ENCODE measurements around the gene RUNX1.
A peak's percentile ranks its signal among the peaks of the same experiment; 100 is the strongest.
"Not testable (repeated sequence)": the region's sequence is repeated elsewhere in the genome, so short reads cannot be mapped to it uniquely, and the experiment has no call there.

Gene RUNX1

GRCh38 chr21:35014302-35015041 lies 34.6 kb downstream of the RUNX1 start:
- DNase-seq: no peak

GRCh38 chr21:35011681-35012080 lies 37.4 kb downstream of the RUNX1 start:
- DNase-seq: no peak

- no peak for DNase-seq
These were observed 38.7 kb downstream of the RUNX1 start for GRCh38 chr21:35010447-35010846.

- no peak for DNase-seq
These were observed 41.8 kb downstream of the RUNX1 start for GRCh38 chr21:35007348-35007747.

GRCh38 chr21:35006771-35007170 lies 42.3 kb downstream of the RUNX1 start:
- DNase-seq: no peak

- no peak for DNase-seq
These were observed 42.9 kb downstream of the RUNX1 start for GRCh38 chr21:35006248-35006647.

- no peak for DNase-seq
These were observed 43.4 kb downstream of the RUNX1 start for GRCh38 chr21:35005560-35006224.

GRCh38 chr21:35005077-35005476 lies 44.0 kb downstream of the RUNX1 start:
- DNase-seq: no peak

GRCh38 chr21:35004314-35004713 lies 44.8 kb downstream of the RUNX1 start:
- no peak for DNase-seq

GRCh38 chr21:35002879-35003722 lies 46.0 kb downstream of the RUNX1 start:
- DNase-seq: no peak

- no peak for DNase-seq
These were observed 49.6 kb downstream of the RUNX1 start for GRCh38 chr21:34999397-34999941.

- DNase-seq: no peak
These were observed 50.9 kb downstream of the RUNX1 start for GRCh38 chr21:34998176-34998575.

GRCh38 chr21:34997294-34997693 lies 51.8 kb downstream of the RUNX1 start:
- no peak for DNase-seq

GRCh38 chr21:34996304-34997101 lies 52.6 kb downstream of the RUNX1 start:
- no peak for DNase-seq

GRCh38 chr21:34995979-34996303 lies 53.2 kb downstream of the RUNX1 start:
- DNase-seq: no peak

GRCh38 chr21:34994766-34995631 lies 54.1 kb downstream of the RUNX1 start:
- no peak for DNase-seq

GRCh38 chr21:34993521-34993921 lies 55.6 kb downstream of the RUNX1 start:
- DNase-seq: not testable (repeated sequence)

GRCh38 chr21:34992736-34993398 lies 56.2 kb downstream of the RUNX1 start:
- DNase-seq: no peak

GRCh38 chr21:34992180-34992579 lies 56.9 kb downstream of the RUNX1 start:
- peak in 1 of 2 experiments; percentile 25 for DNase-seq

GRCh38 chr21:34991366-34991957 lies 57.6 kb downstream of the RUNX1 start:
- no peak for DNase-seq

- DNase-seq: no peak
These were observed 58.3 kb downstream of the RUNX1 start for GRCh38 chr21:34990842-34991241.

All from cerebellar nuclear complex (tissue), 1 donor.